Measurements from ENCODE around the gene PAFAH2.

Gene PAFAH2

DNA sequence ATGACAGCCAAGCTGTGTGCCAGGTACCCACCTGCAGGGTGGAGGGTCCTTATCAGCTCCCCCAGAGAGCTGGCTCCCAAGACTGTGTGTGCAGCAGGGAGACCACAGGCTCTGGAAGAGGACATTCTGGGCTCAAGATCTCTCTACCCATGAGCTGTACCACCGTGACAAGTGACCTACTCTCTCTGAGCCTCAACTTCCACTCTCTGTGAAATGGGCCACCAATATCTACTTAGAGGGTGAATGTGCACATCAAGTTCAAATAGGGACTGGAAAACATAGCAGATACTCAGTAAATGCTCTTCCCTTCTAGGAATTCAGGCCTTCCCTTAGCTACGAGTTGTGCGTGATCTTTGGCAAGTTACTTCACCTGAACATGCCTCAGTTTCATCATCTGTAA is 46.6 kb upstream of the PAFAH2 start:
- H3K27me3 ChIP-seq (replicated peaks) = peaks cover 64% of the 10 kb centered on the region
- in situ Hi-C loops (cut with HindIII; ENCODE audit: low pct_ligation_motif_present, low sequenced_read_pairs) = no loop called here
- no peak for DNase-seq
- H3K36me3 ChIP-seq (replicated peaks) = no peaks in the 10 kb centered on the region
- TF ChIP-seq, protein P1, sequence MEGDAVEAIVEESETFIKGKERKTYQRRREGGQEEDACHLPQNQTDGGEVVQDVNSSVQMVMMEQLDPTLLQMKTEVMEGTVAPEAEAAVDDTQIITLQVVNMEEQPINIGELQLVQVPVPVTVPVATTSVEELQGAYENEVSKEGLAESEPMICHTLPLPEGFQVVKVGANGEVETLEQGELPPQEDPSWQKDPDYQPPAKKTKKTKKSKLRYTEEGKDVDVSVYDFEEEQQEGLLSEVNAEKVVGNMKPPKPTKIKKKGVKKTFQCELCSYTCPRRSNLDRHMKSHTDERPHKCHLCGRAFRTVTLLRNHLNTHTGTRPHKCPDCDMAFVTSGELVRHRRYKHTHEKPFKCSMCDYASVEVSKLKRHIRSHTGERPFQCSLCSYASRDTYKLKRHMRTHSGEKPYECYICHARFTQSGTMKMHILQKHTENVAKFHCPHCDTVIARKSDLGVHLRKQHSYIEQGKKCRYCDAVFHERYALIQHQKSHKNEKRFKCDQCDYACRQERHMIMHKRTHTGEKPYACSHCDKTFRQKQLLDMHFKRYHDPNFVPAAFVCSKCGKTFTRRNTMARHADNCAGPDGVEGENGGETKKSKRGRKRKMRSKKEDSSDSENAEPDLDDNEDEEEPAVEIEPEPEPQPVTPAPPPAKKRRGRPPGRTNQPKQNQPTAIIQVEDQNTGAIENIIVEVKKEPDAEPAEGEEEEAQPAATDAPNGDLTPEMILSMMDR (IDR thresholded peaks at IDR 0.05; ENCODE audit: low read depth, low read length, missing control alignments) = no peak
- no peak overlapping the region for H3K27ac ChIP-seq
- H3K4me3 ChIP-seq (ENCODE audit: low read depth, low read length) = no peak overlapping the region

DNA sequence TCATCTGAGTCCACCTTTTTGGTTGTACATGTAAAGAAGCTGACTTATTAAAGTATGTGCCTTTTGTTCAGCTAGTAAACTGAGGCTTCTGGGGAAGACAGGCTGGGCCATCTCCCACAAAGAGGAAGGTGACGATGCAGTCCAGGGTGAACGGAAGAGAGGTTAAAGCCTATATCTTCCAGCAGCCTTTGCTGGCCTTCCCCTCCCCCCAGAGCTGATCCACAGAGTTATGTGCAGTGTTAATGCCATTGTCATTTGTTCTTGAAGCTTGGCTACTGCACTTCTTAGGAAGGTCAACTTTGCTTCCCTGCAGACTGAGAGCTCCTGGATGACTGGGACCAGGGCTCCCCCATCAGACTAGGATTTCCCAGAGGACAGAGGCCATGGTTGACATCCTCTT is 45.9 kb upstream of the PAFAH2 start:
- H3K36me3 ChIP-seq (replicated peaks) = no peaks in the 10 kb centered on the region
- DNase-seq = no peak
- no peak overlapping the region for H3K27ac ChIP-seq
- in situ Hi-C loops (cut with HindIII; ENCODE audit: low pct_ligation_motif_present, low sequenced_read_pairs) = no loop called here
- no peak overlapping the region for H3K4me3 ChIP-seq (ENCODE audit: low read depth, low read length)
- peaks cover 62% of the 10 kb centered on the region for H3K27me3 ChIP-seq (replicated peaks)
- TF ChIP-seq, protein P1 (IDR thresholded peaks at IDR 0.05; ENCODE audit: low read depth, low read length, missing control alignments) = no peak

DNA sequence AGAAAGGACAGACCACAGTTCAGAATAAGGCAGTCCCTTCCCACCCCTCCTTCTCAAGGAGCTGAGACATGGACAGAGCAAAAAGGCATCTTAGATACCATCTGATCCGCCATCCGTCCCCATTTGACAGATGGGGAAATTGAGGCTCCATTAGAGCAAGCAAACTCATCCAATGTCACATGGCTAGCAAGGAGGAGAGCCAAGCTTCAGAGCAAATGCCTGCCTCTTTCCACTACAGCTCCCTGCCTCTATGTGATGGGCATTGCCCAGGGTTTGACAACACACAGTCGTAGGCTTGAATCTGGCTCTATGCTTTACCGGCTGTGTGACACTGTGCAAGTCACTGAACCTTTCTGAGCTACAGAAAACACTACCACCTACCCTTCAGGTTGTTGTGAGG is 44.1 kb upstream of the PAFAH2 start:
- no peak overlapping the region for H3K4me3 ChIP-seq (ENCODE audit: low read depth, low read length)
- peaks cover 47% of the 10 kb centered on the region for H3K27me3 ChIP-seq (replicated peaks)
- in situ Hi-C loops (cut with HindIII; ENCODE audit: low pct_ligation_motif_present, low sequenced_read_pairs) = no loop called here
- no peak for DNase-seq
- no peak overlapping the region for H3K27ac ChIP-seq
- H3K36me3 ChIP-seq (replicated peaks) = no peaks in the 10 kb centered on the region
- TF ChIP-seq, protein P1 (IDR thresholded peaks at IDR 0.05; ENCODE audit: low read depth, low read length, missing control alignments) = no peak

DNA sequence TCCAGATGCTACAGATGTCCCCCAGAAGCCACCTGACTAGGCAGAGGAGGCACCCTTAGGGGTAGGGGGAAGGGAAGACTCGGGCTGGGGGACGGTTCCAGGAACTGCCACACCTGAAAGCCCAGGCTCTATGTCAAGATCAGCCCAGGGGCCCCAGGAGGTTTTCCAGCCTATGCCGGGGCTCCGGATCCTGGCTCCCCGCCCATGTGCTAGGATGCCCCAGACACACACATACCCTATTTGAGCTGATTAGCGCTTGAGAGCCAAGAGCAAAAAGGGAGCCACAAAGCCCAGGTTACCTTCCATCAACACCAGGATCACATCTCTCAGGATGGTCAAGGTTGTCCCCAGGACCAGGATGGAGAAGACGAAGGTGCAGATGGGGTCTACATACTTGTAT is 43.5 kb upstream of the PAFAH2 start:
- H3K27me3 ChIP-seq (replicated peaks) = peaks cover 41% of the 10 kb centered on the region
- in situ Hi-C loops (cut with HindIII; ENCODE audit: low pct_ligation_motif_present, low sequenced_read_pairs) = no loop called here
- TF ChIP-seq, protein P1 (IDR thresholded peaks at IDR 0.05; ENCODE audit: low read depth, low read length, missing control alignments) = no peak

DNA sequence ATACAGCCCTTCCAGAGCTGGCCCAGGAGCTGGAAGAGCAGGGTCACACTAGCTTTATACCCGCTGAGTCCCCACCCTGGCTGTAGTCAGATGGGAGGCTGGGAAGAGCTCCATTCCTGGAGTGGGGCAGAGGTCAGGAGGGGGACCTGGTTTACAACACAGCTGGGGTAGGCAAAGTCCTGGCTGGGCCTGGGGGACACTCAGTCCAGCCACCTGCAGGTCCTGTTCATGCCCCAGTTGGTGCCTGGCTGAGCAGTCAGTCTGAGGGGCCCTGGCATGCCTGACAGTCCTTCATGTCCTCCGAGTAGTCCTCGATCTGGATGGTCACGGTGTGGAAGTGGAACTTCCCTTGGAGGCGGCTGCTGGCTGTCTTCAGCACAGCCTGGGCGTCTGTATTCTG is 41.0 kb upstream of the PAFAH2 start:
- TF ChIP-seq, protein P1 (IDR thresholded peaks at IDR 0.05; ENCODE audit: low read depth, low read length, missing control alignments) = no peak
- in situ Hi-C loops (cut with HindIII; ENCODE audit: low pct_ligation_motif_present, low sequenced_read_pairs) = no loop called here
- no peak overlapping the region for H3K27ac ChIP-seq
- DNase-seq = no peak
- no peaks in the 10 kb centered on the region for H3K36me3 ChIP-seq (replicated peaks)
- H3K4me3 ChIP-seq (ENCODE audit: low read depth, low read length) = no peak overlapping the region
- H3K27me3 ChIP-seq (replicated peaks) = peaks cover 16% of the 10 kb centered on the region

More for the DNA sequence above, 43.5 kb upstream of the PAFAH2 start:
- Histone ChIP-seq H3K27ac (no peak overlapping the region), H3K36me3 (replicated peaks) (no peaks in the 10 kb centered on the region), H3K4me3 (ENCODE audit: low read depth, low read length) (no peak overlapping the region)
- no peak for DNase-seq

DNA sequence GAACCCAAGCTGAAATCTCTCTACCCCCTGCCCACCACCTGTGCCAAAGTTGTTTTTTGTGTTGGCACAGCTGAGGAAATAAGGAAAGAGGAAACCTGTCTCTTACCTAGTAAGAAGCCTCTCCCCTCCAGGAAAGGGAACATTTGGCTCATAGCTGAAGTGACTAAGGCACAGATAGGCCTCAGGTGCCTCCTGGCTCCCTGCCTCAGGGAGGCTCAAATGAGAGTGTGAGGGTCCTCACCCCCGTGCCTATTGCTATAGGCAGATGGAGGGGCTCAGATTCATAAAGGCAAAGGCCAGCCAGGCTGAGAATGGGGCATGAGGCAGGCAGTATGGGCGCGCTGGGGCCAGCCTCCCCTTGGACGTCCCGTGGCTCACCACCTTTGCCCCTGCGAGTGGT is 40.6 kb upstream of the PAFAH2 start:
- Histone ChIP-seq H3K27me3 (replicated peaks) (peaks cover 13% of the 10 kb centered on the region), H3K36me3 (replicated peaks) (no peaks in the 10 kb centered on the region), H3K27ac (no peak overlapping the region), H3K4me3 (ENCODE audit: low read depth, low read length) (no peak overlapping the region)
- in situ Hi-C loops (cut with HindIII; ENCODE audit: low pct_ligation_motif_present, low sequenced_read_pairs) = no loop called here
- DNase-seq = no peak
- TF ChIP-seq, protein P1 (IDR thresholded peaks at IDR 0.05; ENCODE audit: low read depth, low read length, missing control alignments) = no peak

Data from brain microvascular endothelial cell (primary cell).